Liver (tissue), 9 donors: Measurements from ENCODE around the gene CLEC18C. TPM values are rescaled to one million over a fixed set of nuclear protein-coding genes. Genes with fewer than 3 reads are reported as not detected.
"Not testable (repeated sequence)": the region's sequence is repeated elsewhere in the genome, so short reads cannot be mapped to it uniquely, and the experiment has no call there.

Source experiments
- DNase-seq: peaks from one replicate; pipeline ENCODE4 v3.0.0-alpha.2; 2017; ENCODE audit warnings: low spot score
- H3K27ac ChIP-seq, 2 donors: one replicate each; pipeline ENCODE4 v1.7.0; 2013; ENCODE audit warnings: inconsistent platforms in 2 of 2, low read length in 2 of 2, control low read depth in 1 of 2, low read depth in 1 of 2, mild to moderate bottlenecking in 1 of 2
- H3K27me3 ChIP-seq, 4 donors: one replicate each; pipeline versions ENCODE4 v1.6.1 to v1.7.0; 2013; ENCODE audit warnings: low read length in 3 of 4, inconsistent platforms in 1 of 4, mild to moderate bottlenecking in 1 of 4, moderate library complexity in 1 of 4; ENCODE audit not compliant: control insufficient read depth in 4 of 4, insufficient read depth in 4 of 4
- H3K36me3 ChIP-seq, 4 donors: one replicate each; pipeline versions ENCODE4 v1.6.1 to v1.7.0; 2013; ENCODE audit warnings: low read length in 3 of 4, mild to moderate bottlenecking in 3 of 4, low read depth in 1 of 4, moderate library complexity in 1 of 4; ENCODE audit not compliant: control insufficient read depth in 4 of 4, insufficient read depth in 3 of 4
- H3K4me1 ChIP-seq, 4 donors: one replicate each; pipeline versions ENCODE4 v1.6.1 to v1.7.0; 2013; ENCODE audit warnings: low read length in 3 of 4, mild to moderate bottlenecking in 3 of 4, moderate library complexity in 1 of 4; ENCODE audit not compliant: control insufficient read depth in 4 of 4, insufficient read depth in 4 of 4
- H3K4me3 ChIP-seq, 3 donors: one replicate each; pipeline versions ENCODE4 v1.6.1 to v1.7.0; 2013; ENCODE audit warnings: low read length in 3 of 3, control low read depth in 1 of 3, low read depth in 1 of 3, mild to moderate bottlenecking in 1 of 3
- H3K9ac ChIP-seq, 2 donors: one replicate each; pipeline ENCODE4 v1.7.0; 2013; ENCODE audit warnings: low read length in 2 of 2, mild to moderate bottlenecking in 2 of 2, moderate library complexity in 2 of 2, control low read depth in 1 of 2, low read depth in 1 of 2
- H3K9me3 ChIP-seq, 4 donors: one replicate each; pipeline versions ENCODE4 v1.6.1 to v1.7.0; 2013; ENCODE audit warnings: low read length in 3 of 4; ENCODE audit not compliant: control insufficient read depth in 4 of 4
- FOXA1 ChIP-seq: IDR thresholded peaks from 2 replicates; pipeline ENCODE4 v1.6.1; 2016; ENCODE audit warnings: antibody characterized with exemption
- FOXA2 ChIP-seq: IDR thresholded peaks from 2 replicates; pipeline ENCODE4 v1.6.1; 2016; ENCODE audit warnings: antibody characterized with exemption
- GABPA ChIP-seq, 2 donors: IDR thresholded peaks in 1 of 2; conservative IDR thresholded peaks in 1 of 2; 2 replicates each; pipeline ENCODE4 v1.6.1; 2016; ENCODE audit warnings: antibody characterized with exemption in 2 of 2, mild to moderate bottlenecking in 1 of 2, moderate library complexity in 1 of 2
- HNF4A ChIP-seq, 2 donors: conservative IDR thresholded peaks; 2 replicates each; pipeline ENCODE4 v1.6.1; 2016; ENCODE audit warnings: antibody characterized with exemption in 2 of 2, mild to moderate bottlenecking in 2 of 2
- HNF4G ChIP-seq: IDR thresholded peaks from 2 replicates; pipeline ENCODE4 v1.6.1; 2016; ENCODE audit warnings: antibody characterized with exemption
- JUND ChIP-seq, 2 donors: IDR thresholded peaks; 2 replicates each; pipeline ENCODE4 v1.6.1; 2016; ENCODE audit warnings: antibody characterized with exemption in 2 of 2
- MAX ChIP-seq: IDR thresholded peaks from 2 replicates; pipeline ENCODE4 v1.6.1; 2016; ENCODE audit warnings: antibody characterized with exemption
- RAD21 ChIP-seq, 2 donors: IDR thresholded peaks; 2 replicates each; pipeline ENCODE4 v1.6.1; 2016; ENCODE audit warnings: antibody characterized with exemption in 2 of 2, mild to moderate bottlenecking in 2 of 2
- REST ChIP-seq: IDR thresholded peaks from 2 replicates; pipeline ENCODE4 v1.6.1; 2016; ENCODE audit warnings: antibody characterized with exemption, mild to moderate bottlenecking
- RXRA ChIP-seq, 2 donors: IDR thresholded peaks; 2 replicates each; pipeline ENCODE4 v1.6.1; 2017 to 2018; ENCODE audit warnings: antibody characterized with exemption in 2 of 2, mild to moderate bottlenecking in 1 of 2
- SP1 ChIP-seq: IDR thresholded peaks from 2 replicates; pipeline ENCODE4 v1.6.1; 2018; ENCODE audit warnings: antibody characterized with exemption, mild to moderate bottlenecking
- YY1 ChIP-seq: IDR thresholded peaks from 2 replicates; pipeline ENCODE4 v1.6.1; 2016; ENCODE audit warnings: antibody characterized with exemption, mild to moderate bottlenecking
- WGBS: extraction: QIAGEN DNeasy Blood & Tissue Kit; methylation state at CpG from one replicate; pipeline ENCODE4 v1.1.7; 2013; 5-methylcytosine and 5-hydroxymethylcytosine counted together
- polyA plus RNA-seq, 2 donors: library from polyadenylated mRNA; stranded (reverse) in 1 of 2; unstranded in 1 of 2; fragments of 200-250 nt in 1 of 2; fragments of >200 nt in 1 of 2; fragmentation: Nextera tagmentation in 1 of 2; extraction: Ambion mirVana in 1 of 2; gene quantifications; one replicate each; pipeline versions ENCODE4 v1.2.1 to v1.2.3, GENCODE V29; 2013 to 2015
- total RNA-seq, 2 donors: library from RNA; depleted of rRNA; stranded (reverse); fragments of >200 nt; gene quantifications; one replicate each; pipeline ENCODE4 v1.2.3, GENCODE V29; 2014
- TF ChIP-seq, protein P1 (sequence below): fragments of 150-350 bp; IDR thresholded peaks from 2 replicates; pipeline ENCODE4 v1.5.1; 2017; ENCODE audit warnings: improper control_type of control experiment, low read depth, low read length; ENCODE audit not compliant: missing input control
- TF ChIP-seq, protein P2 (sequence below): IDR thresholded peaks from 2 replicates; pipeline ENCODE4 v1.6.1; 2016; ENCODE audit warnings: antibody characterized with exemption
- donor health status: healthy.
- donor health status: healthy.
- donor health status: healthy.
- donor health status: healthy.
- donor health status: healthy.

Gene CLEC18C
- total and polyA plus RNA-seq, 4 donors = 0.03 to 0.25 (median 0.05) TPM; not detected in 1

GRCh38 chr16:70152578-70153302, 20.8 kb upstream of the CLEC18C start:
- Histone ChIP-seq H3K4me3 (peak overlapping the region; percentile 13 to 58 (median 55)), H3K9me3 (no peaks in the 10 kb centered on the region), H3K27me3 (no peaks in the 10 kb centered on the region), H3K27ac (peak overlapping the region; percentile 75 to 87), H3K36me3 (peaks cover 5 to 84% (median 40%) of the 10 kb centered on the region in 4 donors), H3K4me1 (peaks cover 0 to 21% (median 19%) of the 10 kb centered on the region in 4 donors), H3K9ac (peak overlapping the region; percentile 33 to 72)
- 46% methylated on average over 13 of the region's 13 CpGs for WGBS
- DNase-seq = no peak
- TF ChIP-seq RXRA (IDR thresholded peaks at IDR 0.05) = peak in 1 of 2 donors; percentile 18
- peak; percentile 20 for TF ChIP-seq FOXA2
- no peak for TF ChIP-seq JUND (IDR thresholded peaks at IDR 0.05)
- TF ChIP-seq, protein P1, sequence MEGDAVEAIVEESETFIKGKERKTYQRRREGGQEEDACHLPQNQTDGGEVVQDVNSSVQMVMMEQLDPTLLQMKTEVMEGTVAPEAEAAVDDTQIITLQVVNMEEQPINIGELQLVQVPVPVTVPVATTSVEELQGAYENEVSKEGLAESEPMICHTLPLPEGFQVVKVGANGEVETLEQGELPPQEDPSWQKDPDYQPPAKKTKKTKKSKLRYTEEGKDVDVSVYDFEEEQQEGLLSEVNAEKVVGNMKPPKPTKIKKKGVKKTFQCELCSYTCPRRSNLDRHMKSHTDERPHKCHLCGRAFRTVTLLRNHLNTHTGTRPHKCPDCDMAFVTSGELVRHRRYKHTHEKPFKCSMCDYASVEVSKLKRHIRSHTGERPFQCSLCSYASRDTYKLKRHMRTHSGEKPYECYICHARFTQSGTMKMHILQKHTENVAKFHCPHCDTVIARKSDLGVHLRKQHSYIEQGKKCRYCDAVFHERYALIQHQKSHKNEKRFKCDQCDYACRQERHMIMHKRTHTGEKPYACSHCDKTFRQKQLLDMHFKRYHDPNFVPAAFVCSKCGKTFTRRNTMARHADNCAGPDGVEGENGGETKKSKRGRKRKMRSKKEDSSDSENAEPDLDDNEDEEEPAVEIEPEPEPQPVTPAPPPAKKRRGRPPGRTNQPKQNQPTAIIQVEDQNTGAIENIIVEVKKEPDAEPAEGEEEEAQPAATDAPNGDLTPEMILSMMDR = no peak
- no peak for TF ChIP-seq GABPA (IDR thresholded peaks at IDR 0.05 in 1 of 2, conservative IDR thresholded peaks at IDR 0.05 in 1 of 2)
- TF ChIP-seq HNF4G = peak; percentile 72
- TF ChIP-seq YY1 = peak; percentile 21
- TF ChIP-seq SP1 = peak; percentile 97
- TF ChIP-seq FOXA1 = no peak
- TF ChIP-seq, protein P2, sequence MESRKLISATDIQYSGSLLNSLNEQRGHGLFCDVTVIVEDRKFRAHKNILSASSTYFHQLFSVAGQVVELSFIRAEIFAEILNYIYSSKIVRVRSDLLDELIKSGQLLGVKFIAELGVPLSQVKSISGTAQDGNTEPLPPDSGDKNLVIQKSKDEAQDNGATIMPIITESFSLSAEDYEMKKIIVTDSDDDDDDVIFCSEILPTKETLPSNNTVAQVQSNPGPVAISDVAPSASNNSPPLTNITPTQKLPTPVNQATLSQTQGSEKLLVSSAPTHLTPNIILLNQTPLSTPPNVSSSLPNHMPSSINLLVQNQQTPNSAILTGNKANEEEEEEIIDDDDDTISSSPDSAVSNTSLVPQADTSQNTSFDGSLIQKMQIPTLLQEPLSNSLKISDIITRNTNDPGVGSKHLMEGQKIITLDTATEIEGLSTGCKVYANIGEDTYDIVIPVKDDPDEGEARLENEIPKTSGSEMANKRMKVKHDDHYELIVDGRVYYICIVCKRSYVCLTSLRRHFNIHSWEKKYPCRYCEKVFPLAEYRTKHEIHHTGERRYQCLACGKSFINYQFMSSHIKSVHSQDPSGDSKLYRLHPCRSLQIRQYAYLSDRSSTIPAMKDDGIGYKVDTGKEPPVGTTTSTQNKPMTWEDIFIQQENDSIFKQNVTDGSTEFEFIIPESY = no peak
- no peak for TF ChIP-seq RAD21 (IDR thresholded peaks at IDR 0.05)
- peak; percentile 83 to 91 for TF ChIP-seq HNF4A (conservative IDR thresholded peaks at IDR 0.05)
- peak; percentile 13 for TF ChIP-seq REST
- TF ChIP-seq MAX = no peak

DNA sequence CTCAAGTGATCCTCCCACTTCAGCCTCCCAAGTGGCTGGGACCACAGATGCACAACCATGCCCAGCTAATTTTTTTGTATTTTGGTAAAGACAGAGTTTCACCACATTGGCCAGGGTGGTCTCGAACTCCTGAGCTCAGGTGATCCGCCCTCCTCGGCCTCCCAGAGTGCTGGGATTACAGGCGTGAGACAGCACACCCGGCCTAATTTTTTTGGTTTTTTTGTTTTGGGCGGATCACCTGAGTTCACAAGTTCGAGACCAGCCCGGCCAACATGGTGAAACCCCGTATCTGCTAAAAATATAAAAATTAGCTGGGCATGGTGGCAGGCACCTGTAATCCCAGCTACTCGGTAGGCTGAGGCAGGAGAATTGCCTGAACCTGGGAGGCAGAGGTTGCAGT, 18.9 kb upstream of the CLEC18C start:
- peaks cover 0 to 25% (median 21%) of the 10 kb centered on the region in 4 donors for H3K4me1 ChIP-seq
- not testable (repeated sequence) for H3K9me3 ChIP-seq, H3K4me3 ChIP-seq, DNase-seq, H3K27ac ChIP-seq, H3K27me3 ChIP-seq, H3K9ac ChIP-seq
- 98% methylated on average over 10 of the region's 10 CpGs for WGBS
- H3K36me3 ChIP-seq = peaks cover 6 to 86% (median 49%) of the 10 kb centered on the region in 4 donors
